KMS-11 (cell line): ENCODE measurements around the gene TSC22D4.

Experiments used
- H2AFZ ChIP-seq: fragments of 200-600 bp; sonication (generic); 2 replicates; pipeline ENCODE4 v1.6.1; 2016; ENCODE audit warnings: antibody characterized with exemption, mixed run types, low read depth
- H3K27ac ChIP-seq: fragments of 200-600 bp; sonication (generic); 2 replicates; pipeline ENCODE4 v1.6.1; 2016; ENCODE audit warnings: mild to moderate bottlenecking, mixed run types
- H3K27me3 ChIP-seq: fragments of 200-600 bp; sonication (generic); 2 replicates; pipeline ENCODE4 v1.6.1; 2017; ENCODE audit warnings: mild to moderate bottlenecking, low read depth, mixed run types, moderate library complexity; ENCODE audit not compliant: insufficient read depth
- H3K36me3 ChIP-seq: fragments of 200-600 bp; sonication (generic); 2 replicates; pipeline ENCODE4 v1.6.1; 2017; ENCODE audit warnings: mild to moderate bottlenecking, mixed run types; ENCODE audit not compliant: insufficient read depth
- H3K4me1 ChIP-seq: fragments of 200-600 bp; sonication (generic); 2 replicates; pipeline ENCODE4 v1.6.1; 2016; ENCODE audit warnings: mild to moderate bottlenecking, low read depth, mixed run types; ENCODE audit not compliant: poor library complexity, severe bottlenecking
- H3K4me2 ChIP-seq: fragments of 200-600 bp; sonication (generic); 2 replicates; pipeline ENCODE4 v1.7.0; 2016; ENCODE audit warnings: mild to moderate bottlenecking, mixed run types
- H3K4me3 ChIP-seq: fragments of 200-600 bp; sonication (generic); IDR thresholded peaks from 2 replicates; pipeline ENCODE4 v1.6.1; 2017; ENCODE audit warnings: low read depth, low read length, mixed read lengths; ENCODE audit not compliant: insufficient read depth
- H3K79me2 ChIP-seq: fragments of 200-600 bp; sonication (generic); 2 replicates; pipeline ENCODE4 v1.6.1; 2016; ENCODE audit warnings: low read depth, mixed run types; ENCODE audit not compliant: insufficient read depth
- H3K9ac ChIP-seq: fragments of 200-600 bp; sonication (generic); 2 replicates; pipeline ENCODE4 v1.6.1; 2016; ENCODE audit warnings: mild to moderate bottlenecking, mixed run types
- H4K20me1 ChIP-seq: fragments of 200-600 bp; sonication (generic); 2 replicates; pipeline ENCODE4 v1.6.1; 2016; ENCODE audit warnings: mild to moderate bottlenecking, mixed run types; ENCODE audit not compliant: insufficient read depth
- TF ChIP-seq, protein P1 (sequence below): fragments of 200-600 bp; sonication (generic); conservative IDR thresholded peaks from 2 replicates; pipeline ENCODE4 v1.6.1; 2017; ENCODE audit warnings: low read depth, mild to moderate bottlenecking, antibody characterized with exemption, low read length, moderate library complexity, mixed read lengths

The TSC22D4 gene

DNA sequence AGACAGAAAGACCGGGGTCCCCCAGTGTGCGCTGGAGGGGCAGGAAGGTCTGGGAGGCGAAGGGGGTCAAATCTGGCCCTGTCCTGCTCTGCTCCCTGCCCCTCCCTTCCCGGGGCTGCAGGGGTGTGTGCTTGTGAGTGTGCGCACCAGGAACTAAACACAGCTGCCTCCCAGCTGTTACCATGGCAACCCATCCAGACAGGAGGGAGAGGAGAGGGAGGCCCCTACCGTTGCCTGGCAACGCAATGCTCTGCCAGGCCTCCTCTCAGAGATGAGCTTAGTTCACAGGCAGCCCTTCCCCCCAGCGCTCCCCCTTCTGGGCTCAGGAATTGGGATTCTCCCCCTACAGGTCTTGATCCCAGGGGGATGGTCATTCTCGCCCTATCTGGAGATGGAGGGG lies 10.8 kb upstream of the TSC22D4 start:
- TF ChIP-seq, protein P1, sequence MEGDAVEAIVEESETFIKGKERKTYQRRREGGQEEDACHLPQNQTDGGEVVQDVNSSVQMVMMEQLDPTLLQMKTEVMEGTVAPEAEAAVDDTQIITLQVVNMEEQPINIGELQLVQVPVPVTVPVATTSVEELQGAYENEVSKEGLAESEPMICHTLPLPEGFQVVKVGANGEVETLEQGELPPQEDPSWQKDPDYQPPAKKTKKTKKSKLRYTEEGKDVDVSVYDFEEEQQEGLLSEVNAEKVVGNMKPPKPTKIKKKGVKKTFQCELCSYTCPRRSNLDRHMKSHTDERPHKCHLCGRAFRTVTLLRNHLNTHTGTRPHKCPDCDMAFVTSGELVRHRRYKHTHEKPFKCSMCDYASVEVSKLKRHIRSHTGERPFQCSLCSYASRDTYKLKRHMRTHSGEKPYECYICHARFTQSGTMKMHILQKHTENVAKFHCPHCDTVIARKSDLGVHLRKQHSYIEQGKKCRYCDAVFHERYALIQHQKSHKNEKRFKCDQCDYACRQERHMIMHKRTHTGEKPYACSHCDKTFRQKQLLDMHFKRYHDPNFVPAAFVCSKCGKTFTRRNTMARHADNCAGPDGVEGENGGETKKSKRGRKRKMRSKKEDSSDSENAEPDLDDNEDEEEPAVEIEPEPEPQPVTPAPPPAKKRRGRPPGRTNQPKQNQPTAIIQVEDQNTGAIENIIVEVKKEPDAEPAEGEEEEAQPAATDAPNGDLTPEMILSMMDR: no peak
- Histone ChIP-seq H3K4me2 (no peak overlapping the region), H2AFZ (no peak overlapping the region)

DNA sequence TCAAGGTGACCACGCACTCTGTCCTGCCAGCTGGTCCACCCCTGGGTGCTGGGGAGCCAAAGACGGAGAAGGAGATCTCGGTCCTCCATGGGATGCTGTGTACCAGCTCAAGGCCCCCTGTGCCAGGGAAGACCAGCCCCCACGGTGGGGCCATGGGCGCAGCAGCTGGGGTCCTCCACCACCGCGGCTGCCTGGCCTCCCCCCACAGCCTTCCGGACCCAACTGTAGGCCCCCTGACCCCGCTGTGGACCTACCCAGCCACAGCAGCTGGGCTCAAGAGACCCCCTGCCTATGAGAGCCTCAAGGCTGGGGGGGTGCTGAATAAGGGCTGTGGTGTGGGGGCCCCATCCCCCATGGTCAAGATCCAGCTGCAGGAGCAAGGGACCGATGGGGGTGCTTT lies 10.1 kb upstream of the TSC22D4 start:
- no peak overlapping the region for H3K4me3 ChIP-seq
- TF ChIP-seq, protein P1: no peak
- no peaks in the 10 kb centered on the region for H3K36me3 ChIP-seq
- H3K4me2 ChIP-seq: no peak overlapping the region
- no peak overlapping the region for H2AFZ ChIP-seq
- no peaks in the 10 kb centered on the region for H4K20me1 ChIP-seq
- no peak overlapping the region for H3K9ac ChIP-seq
- no peak overlapping the region for H3K27ac ChIP-seq
- peaks cover 7% of the 10 kb centered on the region; the same call in 1 of the 2 replicates for H3K27me3 ChIP-seq
- peaks cover 12% of the 10 kb centered on the region for H3K4me1 ChIP-seq
- no peaks in the 10 kb centered on the region for H3K79me2 ChIP-seq

More for the DNA sequence above, 10.8 kb upstream of the TSC22D4 start:
- H3K4me3 ChIP-seq: no peak overlapping the region
- H3K4me1 ChIP-seq: peaks cover 12% of the 10 kb centered on the region
- H3K27me3 ChIP-seq: peaks cover 7% of the 10 kb centered on the region; the same call in 1 of the 2 replicates
- no peak overlapping the region for H3K9ac ChIP-seq
- H4K20me1 ChIP-seq: no peaks in the 10 kb centered on the region
- no peak overlapping the region for H3K27ac ChIP-seq
- no peaks in the 10 kb centered on the region for H3K36me3 ChIP-seq
- H3K79me2 ChIP-seq: no peaks in the 10 kb centered on the region

DNA sequence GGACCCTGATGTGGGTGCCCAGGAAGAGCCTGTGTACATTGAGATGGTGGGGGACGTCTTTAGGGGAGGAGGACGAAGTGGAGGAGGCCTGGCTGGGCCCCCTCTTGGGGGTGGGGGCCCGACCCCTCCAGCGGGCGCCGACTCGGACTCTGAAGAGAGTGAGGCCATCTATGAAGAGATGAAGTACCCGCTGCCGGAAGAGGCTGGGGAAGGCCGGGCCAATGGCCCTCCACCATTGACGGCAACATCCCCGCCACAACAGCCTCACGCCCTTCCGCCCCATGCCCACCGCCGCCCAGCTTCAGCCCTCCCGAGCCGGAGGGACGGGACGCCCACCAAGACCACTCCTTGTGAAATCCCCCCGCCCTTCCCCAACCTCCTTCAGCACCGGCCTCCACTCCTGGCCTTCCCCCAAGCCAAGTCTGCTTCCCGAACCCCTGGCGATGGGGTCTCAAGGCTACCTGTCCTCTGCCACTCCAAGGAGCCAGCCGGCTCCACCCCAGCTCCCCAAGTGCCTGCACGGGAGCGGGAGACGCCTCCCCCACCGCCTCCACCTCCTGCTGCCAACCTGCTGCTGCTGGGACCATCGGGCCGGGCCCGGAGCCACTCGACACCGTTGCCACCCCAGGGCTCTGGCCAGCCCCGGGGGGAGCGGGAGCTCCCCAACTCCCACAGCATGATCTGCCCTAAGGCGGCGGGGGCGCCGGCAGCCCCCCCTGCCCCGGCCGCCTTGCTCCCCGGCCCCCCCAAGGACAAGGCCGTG lies 9.5 kb upstream of the TSC22D4 start:
- Histone ChIP-seq H3K4me1 (peaks cover 12% of the 10 kb centered on the region), H3K36me3 (no peaks in the 10 kb centered on the region), H3K4me2 (no peak overlapping the region), H2AFZ (no peak overlapping the region), H4K20me1 (no peaks in the 10 kb centered on the region), H3K9ac (no peak overlapping the region), H3K27ac (no peak overlapping the region), H3K4me3 (no peak overlapping the region), H3K79me2 (no peaks in the 10 kb centered on the region), H3K27me3 (peaks cover 7% of the 10 kb centered on the region; the same call in 1 of the 2 replicates)
- TF ChIP-seq, protein P1: no peak

DNA sequence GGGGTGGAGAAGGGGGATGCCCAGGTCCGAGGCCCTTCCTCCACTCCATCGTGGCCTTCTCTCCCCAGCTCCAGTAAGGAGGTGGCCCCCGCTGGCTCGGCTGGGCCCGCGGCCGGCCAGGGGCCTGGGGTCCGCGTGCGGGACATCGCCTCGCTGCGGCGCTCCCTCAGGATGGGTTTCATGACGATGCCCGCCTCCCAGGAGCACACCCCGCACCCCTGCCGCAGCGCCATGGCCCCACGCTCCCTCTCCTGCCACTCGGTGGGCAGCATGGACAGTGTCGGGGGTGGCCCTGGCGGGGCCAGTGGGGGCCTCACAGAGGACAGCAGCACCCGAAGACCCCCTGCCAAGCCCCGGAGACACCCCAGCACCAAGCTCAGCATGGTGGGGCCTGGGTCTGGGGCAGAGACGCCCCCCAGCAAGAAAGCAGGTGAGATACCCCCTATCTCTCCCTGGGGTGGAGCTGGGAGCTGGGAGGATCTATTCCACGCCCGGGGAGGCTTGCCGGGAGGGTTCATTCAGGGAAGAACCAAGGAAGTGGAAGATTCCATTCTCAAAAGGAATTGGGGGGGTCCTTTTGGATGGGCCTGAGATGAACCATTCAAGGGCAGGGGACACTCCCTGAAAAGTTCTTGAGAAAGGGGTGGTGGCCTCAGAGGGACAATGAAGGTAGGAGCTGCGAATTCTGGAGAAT lies 7.9 kb upstream of the TSC22D4 start:
- Histone ChIP-seq H3K4me3 (no peak overlapping the region), H4K20me1 (no peaks in the 10 kb centered on the region), H3K79me2 (no peaks in the 10 kb centered on the region), H3K4me1 (peaks cover 21% of the 10 kb centered on the region), H3K27ac (no peak overlapping the region), H3K9ac (no peak overlapping the region), H3K27me3 (peaks cover 4% of the 10 kb centered on the region; the same call in 1 of the 2 replicates), H3K4me2 (no peak overlapping the region), H3K36me3 (no peaks in the 10 kb centered on the region), H2AFZ (no peak overlapping the region)
- TF ChIP-seq, protein P1: no peak
